H9 (cell line): ENCODE results near the gene NGFR. TPM values are rescaled to one million over a fixed set of nuclear protein-coding genes. Genes with fewer than 3 reads are reported as not detected.

Source experiments
- DNase-seq: peaks from one replicate; pipeline ENCODE4 v3.0.0-alpha.2; 2017
- H2AFZ ChIP-seq: one replicate; pipeline ENCODE4 v1.6.1; 2013; ENCODE audit warnings: mild to moderate bottlenecking, low read length, control low read depth, moderate library complexity
- H2AK5ac ChIP-seq: 2 replicates; pipeline ENCODE4 v1.6.1; 2013; ENCODE audit warnings: low read length, control low read depth, mixed read lengths; ENCODE audit not compliant: insufficient read length
- H2BK120ac ChIP-seq: one replicate; pipeline ENCODE4 v1.6.1; 2013; ENCODE audit warnings: low read depth, mild to moderate bottlenecking, low read length, control low read depth, inconsistent platforms; ENCODE audit not compliant: poor library complexity, severe bottlenecking
- H2BK12ac ChIP-seq: 2 replicates; pipeline ENCODE4 v1.6.1; 2013; ENCODE audit warnings: low read length, control low read depth, mixed read lengths, low read depth; ENCODE audit not compliant: insufficient read length
- H2BK15ac ChIP-seq: 2 replicates; pipeline ENCODE4 v1.6.1; 2013; ENCODE audit warnings: low read depth, low read length, control low read depth
- H2BK20ac ChIP-seq: one replicate; pipeline ENCODE4 v1.6.1; 2013; ENCODE audit warnings: low read depth, mild to moderate bottlenecking, low read length, control low read depth, inconsistent platforms; ENCODE audit not compliant: poor library complexity, severe bottlenecking
- H2BK5ac ChIP-seq: 2 replicates; pipeline ENCODE4 v1.6.1; 2013; ENCODE audit warnings: low read length, control low read depth, mixed read lengths; ENCODE audit not compliant: insufficient read length
- H3K14ac ChIP-seq: 2 replicates; pipeline ENCODE4 v1.6.1; 2013; ENCODE audit warnings: low read length, control low read depth; ENCODE audit not compliant: insufficient read depth
- H3K18ac ChIP-seq: 2 replicates; pipeline ENCODE4 v1.6.1; 2013; ENCODE audit warnings: low read depth, mild to moderate bottlenecking, mixed read lengths, low read length, control low read depth; ENCODE audit not compliant: insufficient read length
- H3K23ac ChIP-seq: 2 replicates; pipeline ENCODE4 v1.6.1; 2013; ENCODE audit warnings: low read length, control low read depth, mixed read lengths, low read depth; ENCODE audit not compliant: insufficient read length
- H3K23me2 ChIP-seq: 2 replicates; pipeline ENCODE4 v1.6.1; 2013; ENCODE audit warnings: low read depth, mild to moderate bottlenecking, mixed read lengths, low read length, control low read depth; ENCODE audit not compliant: insufficient read length, poor library complexity, severe bottlenecking
- H3K27ac ChIP-seq: 2 replicates; pipeline ENCODE4 v1.5.1; 2013; ENCODE audit warnings: low read length, control low read depth, mixed read lengths, low read depth; ENCODE audit not compliant: insufficient read length
- H3K27me3 ChIP-seq: 2 replicates; pipeline ENCODE4 v1.6.1; 2013; ENCODE audit warnings: low read length, control low read depth, inconsistent platforms; ENCODE audit not compliant: insufficient read depth
- H3K4ac ChIP-seq: 2 replicates; pipeline ENCODE4 v1.6.1; 2013; ENCODE audit warnings: low read depth, mild to moderate bottlenecking, control low read depth, inconsistent platforms, low read length, moderate library complexity
- H3K4me1 ChIP-seq: 2 replicates; pipeline ENCODE4 v1.6.1; 2013; ENCODE audit warnings: low read length, control low read depth, inconsistent platforms; ENCODE audit not compliant: insufficient read depth
- H3K4me2 ChIP-seq: 2 replicates; pipeline ENCODE4 v1.6.1; 2013; ENCODE audit warnings: low read length, control low read depth, mixed read lengths; ENCODE audit not compliant: insufficient read length, insufficient read depth
- H3K56ac ChIP-seq: 2 replicates; pipeline ENCODE4 v1.6.1; 2013; ENCODE audit warnings: low read depth, mild to moderate bottlenecking, mixed read lengths, low read length, control low read depth; ENCODE audit not compliant: insufficient read length
- H3K79me1 ChIP-seq: 2 replicates; pipeline ENCODE4 v1.6.1; 2013; ENCODE audit warnings: low read depth, mild to moderate bottlenecking, moderate library complexity, low read length, control low read depth, inconsistent platforms; ENCODE audit not compliant: insufficient read depth, poor library complexity, severe bottlenecking
- H3K79me2 ChIP-seq: 2 replicates; pipeline ENCODE4 v1.6.1; 2013; ENCODE audit warnings: low read length, control low read depth, inconsistent platforms; ENCODE audit not compliant: insufficient read depth
- H3K9ac ChIP-seq: 2 replicates; pipeline ENCODE4 v1.6.1; 2013; ENCODE audit warnings: low read length, control low read depth, mixed read lengths; ENCODE audit not compliant: insufficient read length; ENCODE audit errors: extremely low read depth
- H3K9me3 ChIP-seq: one replicate; pipeline ENCODE4 v1.6.1; 2013; ENCODE audit warnings: low read depth, low read length, inconsistent platforms; ENCODE audit not compliant: control insufficient read depth
- H3T11ph ChIP-seq: one replicate; pipeline ENCODE4 v1.6.1; 2013; ENCODE audit warnings: mild to moderate bottlenecking, low read length, control low read depth, inconsistent platforms
- H4K20me1 ChIP-seq: one replicate; pipeline ENCODE4 v1.6.1; 2013; ENCODE audit not compliant: control insufficient read depth, insufficient read length, insufficient read depth
- H4K5ac ChIP-seq: 2 replicates; pipeline ENCODE4 v1.6.1; 2013; ENCODE audit warnings: low read depth, mild to moderate bottlenecking, mixed read lengths, low read length, control low read depth; ENCODE audit not compliant: insufficient read length
- H4K8ac ChIP-seq: replicated peaks from 2 replicates; pipeline ENCODE4 v1.6.1; 2013; ENCODE audit warnings: low read length, control low read depth, mixed read lengths, low read depth; ENCODE audit not compliant: insufficient read length
- H4K91ac ChIP-seq: 2 replicates; pipeline ENCODE4 v1.6.1; 2013; ENCODE audit warnings: low read depth, mild to moderate bottlenecking, moderate library complexity, mixed read lengths, low read length, control low read depth; ENCODE audit not compliant: insufficient read length
- H3K27ac Mint-ChIP-seq, 3 experiments: 2 replicates in 2 of 3; 3 replicates in 1 of 3; pipeline ENCODE4 v1.8.0; 2020 to 2021; ENCODE audit warnings: mixed read lengths in 3 of 3, mild to moderate bottlenecking in 1 of 3, moderate library complexity in 1 of 3
- H3K27me3 Mint-ChIP-seq: 2 replicates; pipeline ENCODE4 v1.8.0; 2021; ENCODE audit warnings: low read depth, mild to moderate bottlenecking, moderate library complexity, mixed read lengths
- H3K36me3 Mint-ChIP-seq, 3 experiments: 2 replicates in 2 of 3; 3 replicates in 1 of 3; pipeline ENCODE4 v1.8.0; 2020 to 2021; ENCODE audit warnings: low read depth in 3 of 3, mixed read lengths in 3 of 3; ENCODE audit not compliant: insufficient read depth in 1 of 3
- H3K4me1 Mint-ChIP-seq, 2 experiments: 2 replicates each; pipeline ENCODE4 v1.8.0; 2020; ENCODE audit warnings: mixed read lengths in 2 of 2
- H3K4me3 Mint-ChIP-seq, 2 experiments: 2 replicates in 1 of 2; 3 replicates in 1 of 2; pipeline ENCODE4 v1.8.0; 2020 to 2021; ENCODE audit warnings: mild to moderate bottlenecking in 2 of 2, mixed read lengths in 2 of 2, moderate library complexity in 1 of 2
- H3K9me3 Mint-ChIP-seq, 2 experiments: 2 replicates in 1 of 2; 3 replicates in 1 of 2; pipeline ENCODE4 v1.8.0; 2020; ENCODE audit warnings: mild to moderate bottlenecking in 2 of 2, mixed read lengths in 2 of 2, moderate library complexity in 1 of 2
- CTCF ChIP-seq: fragments of 200-600 bp; sonication (generic); conservative IDR thresholded peaks from 3 replicates; pipeline ENCODE4 v1.8.0; 2021; ENCODE audit warnings: antibody characterized with exemption, mild to moderate bottlenecking
- WGBS: extraction: QIAGEN DNeasy Blood & Tissue Kit; methylation state at CpG from one replicate; pipeline ENCODE4 v1.1.7; 2013; ENCODE audit warnings: missing lambda C conversion rate, low lambda C conversion rate, mixed read lengths; ENCODE audit not compliant: insufficient read length; ENCODE audit errors: extremely low coverage; 5-methylcytosine and 5-hydroxymethylcytosine counted together
- total RNA-seq: library from RNA; stranded (reverse); gene quantifications from 2 replicates; pipeline ENCODE4 v1.2.1, GENCODE V29; 2021

The NGFR gene
- total RNA-seq, 1 experiment from 2014 or later: 9.6 TPM

GRCh38 chr17:49555495-49556222 lies 60.6 kb downstream of the NGFR start:
- H3K56ac ChIP-seq: no peak overlapping the region
- peaks cover 10 to 14% of the 10 kb centered on the region in 2 experiments for H3K4me1 Mint-ChIP-seq
- peak; percentile 25 for DNase-seq
- H2BK120ac ChIP-seq: no peak overlapping the region
- H3K23ac ChIP-seq: no peak overlapping the region
- H3K9me3 Mint-ChIP-seq: no peaks in the 10 kb centered on the region
- H3K79me2 ChIP-seq: no peaks in the 10 kb centered on the region
- H3T11ph ChIP-seq: no peak overlapping the region
- H3K9me3 ChIP-seq: no peaks in the 10 kb centered on the region
- no peak overlapping the region for H4K8ac ChIP-seq
- H2BK5ac ChIP-seq: no peak overlapping the region
- no peak overlapping the region for H2BK12ac ChIP-seq
- no CpG with 5 or more reads among the region's 19 CpGs for WGBS
- H3K36me3 Mint-ChIP-seq: no peaks in the 10 kb centered on the region
- H3K27ac ChIP-seq: no peak overlapping the region
- H3K18ac ChIP-seq: no peak overlapping the region
- no peaks in the 10 kb centered on the region; the same call in 1 of the 2 replicates for H3K27me3 ChIP-seq
- H2AFZ ChIP-seq: no peak overlapping the region
- H3K79me1 ChIP-seq: no peaks in the 10 kb centered on the region
- no peak overlapping the region for H3K27ac Mint-ChIP-seq
- H2AK5ac ChIP-seq: no peak overlapping the region
- peaks cover 17% of the 10 kb centered on the region for H3K27me3 Mint-ChIP-seq
- no peak overlapping the region for H3K4me3 Mint-ChIP-seq
- H4K5ac ChIP-seq: no peak overlapping the region
- no peaks in the 10 kb centered on the region for H3K23me2 ChIP-seq
- no peak overlapping the region for H4K91ac ChIP-seq
- H3K14ac ChIP-seq: no peak overlapping the region
- H3K4me1 ChIP-seq: no peaks in the 10 kb centered on the region
- no peak overlapping the region for H2BK15ac ChIP-seq
- H4K20me1 ChIP-seq: no peaks in the 10 kb centered on the region
- H2BK20ac ChIP-seq: no peak overlapping the region
- no peak overlapping the region for H3K4ac ChIP-seq
- H3K9ac ChIP-seq: no peak overlapping the region
- H3K4me2 ChIP-seq: no peak overlapping the region
- no peak for TF ChIP-seq CTCF
